PC-3 (cell line): ENCODE measurements around the gene NOM1.

Experiments used
- EZH2 ChIP-seq: fragments of 300-600 bp; sonication (generic); IDR thresholded peaks from one replicate; pipeline ENCODE4 v1.6.1; 2017; ENCODE audit warnings: antibody characterized with exemption, mild to moderate bottlenecking, low read length; ENCODE audit not compliant: unreplicated experiment
- EZH2phosphoT487 ChIP-seq: fragments of 300-600 bp; sonication (generic); IDR thresholded peaks from 2 replicates; pipeline ENCODE4 v1.6.1; 2018; ENCODE audit warnings: mild to moderate bottlenecking, antibody characterized with exemption, low read length, borderline replicate concordance
- TF ChIP-seq, protein P1 (sequence below): fragments of 300-600 bp; sonication (generic); conservative IDR thresholded peaks from 2 replicates; pipeline ENCODE4 v1.5.1; 2017; ENCODE audit warnings: antibody characterized with exemption, low read depth, mild to moderate bottlenecking, low read length

- TF ChIP-seq, protein P1, sequence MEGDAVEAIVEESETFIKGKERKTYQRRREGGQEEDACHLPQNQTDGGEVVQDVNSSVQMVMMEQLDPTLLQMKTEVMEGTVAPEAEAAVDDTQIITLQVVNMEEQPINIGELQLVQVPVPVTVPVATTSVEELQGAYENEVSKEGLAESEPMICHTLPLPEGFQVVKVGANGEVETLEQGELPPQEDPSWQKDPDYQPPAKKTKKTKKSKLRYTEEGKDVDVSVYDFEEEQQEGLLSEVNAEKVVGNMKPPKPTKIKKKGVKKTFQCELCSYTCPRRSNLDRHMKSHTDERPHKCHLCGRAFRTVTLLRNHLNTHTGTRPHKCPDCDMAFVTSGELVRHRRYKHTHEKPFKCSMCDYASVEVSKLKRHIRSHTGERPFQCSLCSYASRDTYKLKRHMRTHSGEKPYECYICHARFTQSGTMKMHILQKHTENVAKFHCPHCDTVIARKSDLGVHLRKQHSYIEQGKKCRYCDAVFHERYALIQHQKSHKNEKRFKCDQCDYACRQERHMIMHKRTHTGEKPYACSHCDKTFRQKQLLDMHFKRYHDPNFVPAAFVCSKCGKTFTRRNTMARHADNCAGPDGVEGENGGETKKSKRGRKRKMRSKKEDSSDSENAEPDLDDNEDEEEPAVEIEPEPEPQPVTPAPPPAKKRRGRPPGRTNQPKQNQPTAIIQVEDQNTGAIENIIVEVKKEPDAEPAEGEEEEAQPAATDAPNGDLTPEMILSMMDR = no peak
- TF ChIP-seq EZH2phosphoT487 (no peak), EZH2 (no peak)
These were observed 55.3 kb downstream of the NOM1 start for GRCh38 chr7:157004521-157005455.
